WTC11 (cell line): ENCODE data around the gene SAMMSON. TPM values are rescaled to one million over a fixed set of nuclear protein-coding genes. Genes with fewer than 3 reads are reported as not detected.

ENCODE experiments used
- ATAC-seq: fragments of 200-7000 bp; cut with Tn5 transposase; 2 replicates; pipeline ENCODE4 v1.10.0; 2021; ENCODE audit warnings: mild to moderate bottlenecking, moderate library complexity
- CTCF ChIA-PET: fragments of 300-600 bp; sonication (Branson Sonifier 250); formaldehyde crosslinking; loops from one replicate; lab custom pipeline; 2021; ENCODE audit warnings: antibody characterized with exemption; lab: Charles Lee
- POLR2A ChIA-PET: fragments of 350-600 bp; sonication (Branson Sonifier 250); formaldehyde crosslinking; loops from one replicate; lab custom pipeline; 2021; ENCODE audit warnings: antibody characterized with exemption; lab: Charles Lee
- DNase-seq: peaks from one replicate; pipeline ENCODE4 v3.0.0; 2021; ENCODE audit warnings: low spot score
- H3K27ac Mint-ChIP-seq: 2 replicates; pipeline ENCODE4 v1.8.0; 2021; ENCODE audit warnings: mixed read lengths
- H3K27me3 Mint-ChIP-seq: 2 replicates; pipeline ENCODE4 v1.8.0; 2021; ENCODE audit warnings: low read depth, mild to moderate bottlenecking, moderate library complexity, mixed read lengths
- H3K36me3 Mint-ChIP-seq: 2 replicates; pipeline ENCODE4 v1.8.0; 2021; ENCODE audit warnings: mixed read lengths
- H3K4me1 Mint-ChIP-seq: 2 replicates; pipeline ENCODE4 v1.8.0; 2022; ENCODE audit warnings: mixed read lengths
- H3K4me3 Mint-ChIP-seq: 2 replicates; pipeline ENCODE4 v1.8.0; 2021; ENCODE audit warnings: mild to moderate bottlenecking, moderate library complexity, mixed read lengths
- H3K9me3 Mint-ChIP-seq: 2 replicates; pipeline ENCODE4 v1.8.0; 2021; ENCODE audit warnings: mixed read lengths
- ATF1 ChIP-seq: sonication (generic); formaldehyde crosslinking; IDR thresholded peaks from 2 replicates; pipeline ENCODE4 v1.8.1; 2023; ENCODE audit warnings: mild to moderate bottlenecking, moderate library complexity, missing genetic modification reagents
- ATF3 ChIP-seq: sonication (generic); formaldehyde crosslinking; conservative IDR thresholded peaks from 2 replicates; pipeline ENCODE4 v1.8.1; 2022; ENCODE audit warnings: mild to moderate bottlenecking, missing genetic modification reagents
- FOXJ3 ChIP-seq: sonication (generic); formaldehyde crosslinking; IDR thresholded peaks from 2 replicates; pipeline ENCODE4 v1.9.0; 2021; ENCODE audit warnings: missing genetic modification reagents, mild to moderate bottlenecking, borderline replicate concordance
- FOXK1 ChIP-seq: sonication (generic); formaldehyde crosslinking; IDR thresholded peaks from 2 replicates; pipeline ENCODE4 v1.8.0; 2022; ENCODE audit warnings: mild to moderate bottlenecking, moderate library complexity, missing genetic modification reagents
- GABPB1 ChIP-seq: sonication (generic); formaldehyde crosslinking; IDR thresholded peaks from 2 replicates; pipeline ENCODE4 v1.8.1; 2023; ENCODE audit warnings: mild to moderate bottlenecking, missing genetic modification reagents
- IRF2 ChIP-seq: sonication (generic); formaldehyde crosslinking; IDR thresholded peaks from 2 replicates; pipeline ENCODE4 v1.8.0; 2022; ENCODE audit warnings: low read depth, missing genetic modification reagents, borderline replicate concordance
- KAT7 ChIP-seq: sonication (generic); formaldehyde crosslinking; IDR thresholded peaks from 2 replicates; pipeline ENCODE4 v1.8.1; 2023; ENCODE audit warnings: missing genetic modification reagents, mild to moderate bottlenecking, borderline replicate concordance
- NFATC4 ChIP-seq: fragments of 250-450 bp; sonication (Bioruptor Pico); IDR thresholded peaks from 2 replicates; pipeline ENCODE4 v1.9.0; 2021; ENCODE audit warnings: mild to moderate bottlenecking
- NR1H2 ChIP-seq: sonication (generic); formaldehyde crosslinking; IDR thresholded peaks from 2 replicates; pipeline ENCODE4 v1.9.0; 2021; ENCODE audit warnings: mild to moderate bottlenecking, moderate library complexity, missing genetic modification reagents
- OVOL2 ChIP-seq: fragments of 250-450 bp; sonication (Bioruptor Pico); IDR thresholded peaks from 2 replicates; pipeline ENCODE4 v1.9.0; 2021; ENCODE audit warnings: mild to moderate bottlenecking, borderline replicate concordance
- RORB ChIP-seq: fragments of 250-450 bp; sonication (Bioruptor Pico); IDR thresholded peaks from 2 replicates; pipeline ENCODE4 v1.9.0; 2021; ENCODE audit warnings: mild to moderate bottlenecking
- SMAD3 ChIP-seq: sonication (generic); formaldehyde crosslinking; IDR thresholded peaks from 2 replicates; pipeline ENCODE4 v1.8.0; 2022; ENCODE audit warnings: missing genetic modification reagents, mild to moderate bottlenecking, borderline replicate concordance
- SP1 ChIP-seq: sonication (generic); formaldehyde crosslinking; conservative IDR thresholded peaks from 2 replicates; pipeline ENCODE4 v1.8.1; 2022; ENCODE audit warnings: missing genetic modification reagents
- TCF7 ChIP-seq: sonication (generic); formaldehyde crosslinking; IDR thresholded peaks from 2 replicates; pipeline ENCODE4 v1.8.0; 2022; ENCODE audit warnings: mild to moderate bottlenecking, low read depth, missing genetic modification reagents, moderate library complexity
- ZNF121 ChIP-seq: sonication (generic); formaldehyde crosslinking; IDR thresholded peaks from 2 replicates; pipeline ENCODE4 v1.8.0; 2023; ENCODE audit warnings: missing genetic modification reagents
- ZNF219 ChIP-seq: sonication (generic); formaldehyde crosslinking; IDR thresholded peaks from 2 replicates; pipeline ENCODE4 v1.8.0; 2023; ENCODE audit warnings: missing genetic modification reagents, mild to moderate bottlenecking, borderline replicate concordance
- ZNF416 ChIP-seq: fragments of 250-450 bp; sonication (Bioruptor Pico); IDR thresholded peaks from 2 replicates; pipeline ENCODE4 v1.9.0; 2021; ENCODE audit warnings: mild to moderate bottlenecking, inconsistent platforms
- ZNF425 ChIP-seq: fragments of 250-450 bp; sonication (Bioruptor Pico); conservative IDR thresholded peaks from 2 replicates; pipeline ENCODE4 v1.9.0; 2021; ENCODE audit warnings: mild to moderate bottlenecking
- ZNF512 ChIP-seq: sonication (generic); formaldehyde crosslinking; IDR thresholded peaks from 2 replicates; pipeline ENCODE4 v1.8.1; 2022; ENCODE audit warnings: missing genetic modification reagents, borderline replicate concordance
- ZNF671 ChIP-seq: fragments of 250-450 bp; sonication (Bioruptor Pico); IDR thresholded peaks from 2 replicates; pipeline ENCODE4 v1.8.0; 2021; ENCODE audit warnings: mild to moderate bottlenecking
- total RNA-seq: library from RNA; stranded (reverse); gene quantifications from 3 replicates; pipeline ENCODE4 v1.2.3, GENCODE V29; 2021

Gene SAMMSON
- total RNA-seq, 1 experiment from 2014 or later = 0.13 TPM

GRCh38 chr3:69998759-69999139 is 784 bp upstream of the SAMMSON start:
- no peak for TF ChIP-seq ZNF416 (CRISPR knock-in tag)
- TF ChIP-seq TCF7 (CRISPR knock-in tag) = no peak
- TF ChIP-seq ZNF121 (CRISPR knock-in tag) = peak; percentile 75
- peaks cover 34% of the 10 kb centered on the region for H3K4me1 Mint-ChIP-seq
- ATAC-seq = peak; percentile 69
- H3K36me3 Mint-ChIP-seq = no peaks in the 10 kb centered on the region
- ChIA-PET POLR2A (interaction anchor here (0.6 kb wide), 1 partner anchor 359 kb away, joined by 3 read pairs; no protein-coding TSS in a partner anchor), CTCF (no interaction called here)
- no peaks in the 10 kb centered on the region for H3K9me3 Mint-ChIP-seq
- no peak overlapping the region for H3K4me3 Mint-ChIP-seq
- no peak for DNase-seq
- H3K27ac Mint-ChIP-seq = peak overlapping the region; percentile 71
- no peaks in the 10 kb centered on the region for H3K27me3 Mint-ChIP-seq

- peaks cover 34% of the 10 kb centered on the region for H3K4me1 Mint-ChIP-seq
- H3K27ac Mint-ChIP-seq = no peak overlapping the region
- H3K36me3 Mint-ChIP-seq = no peaks in the 10 kb centered on the region
- ChIA-PET CTCF (no interaction called here), POLR2A (interaction anchor here (0.6 kb wide), 1 partner anchor 352 kb away, joined by 3 read pairs; no protein-coding TSS in a partner anchor)
- TF ChIP-seq NR1H2 (no peak), FOXK1 (CRISPR knock-in tag) (no peak), ATF1 (CRISPR knock-in tag) (no peak), RORB (CRISPR knock-in tag) (no peak), GABPB1 (CRISPR knock-in tag) (no peak), ZNF512 (CRISPR knock-in tag) (no peak), FOXJ3 (CRISPR knock-in tag) (no peak), ZNF671 (CRISPR knock-in tag) (no peak), KAT7 (CRISPR knock-in tag) (no peak)
- H3K9me3 Mint-ChIP-seq = no peaks in the 10 kb centered on the region
- H3K27me3 Mint-ChIP-seq = no peaks in the 10 kb centered on the region
- H3K4me3 Mint-ChIP-seq = no peak overlapping the region
- no peak for DNase-seq
- ATAC-seq = no peak
Measured at GRCh38 chr3:70000028-70000410, 486 bp downstream of the SAMMSON start.

DNA sequence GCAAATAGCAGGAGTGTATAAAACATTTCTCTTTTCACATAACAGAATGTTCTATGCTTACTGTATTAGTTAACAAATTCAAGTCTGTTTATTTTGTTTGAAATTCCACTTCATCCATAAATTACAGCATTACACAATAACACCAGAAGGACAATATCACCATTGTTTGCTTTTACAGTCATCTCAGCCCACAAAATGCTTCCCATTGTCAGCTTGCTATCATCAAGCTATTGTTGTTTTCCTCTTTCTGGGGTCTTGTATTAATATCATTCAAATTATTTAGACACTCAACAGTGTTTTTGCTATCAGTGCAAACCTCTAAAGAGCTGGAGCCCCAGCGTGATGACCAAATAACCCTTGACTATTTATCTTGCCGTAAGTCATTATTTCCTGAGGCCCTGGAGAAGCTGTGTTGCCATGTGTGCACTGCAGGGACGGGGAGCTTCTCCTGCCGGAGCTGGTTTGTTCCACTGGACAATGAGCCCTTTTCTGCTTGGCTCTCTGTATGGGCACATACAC is 1.1 kb downstream of the SAMMSON start:
- H3K27ac Mint-ChIP-seq = no peak overlapping the region

GRCh38 chr3:70003119-70003518 is 3.6 kb downstream of the SAMMSON start:
- no peak for DNase-seq
- TF ChIP-seq SMAD3 (CRISPR knock-in tag) (no peak), ZNF425 (CRISPR knock-in tag) (no peak), SP1 (CRISPR knock-in tag) (no peak)
- Mint-ChIP-seq H3K27ac (no peak overlapping the region), H3K4me1 (peaks cover 22% of the 10 kb centered on the region), H3K9me3 (peaks cover 9% of the 10 kb centered on the region), H3K4me3 (no peak overlapping the region), H3K36me3 (no peaks in the 10 kb centered on the region), H3K27me3 (0 out of 2 replicates have a peak, but pooled peaks cover under 1% of the 10 kb centered on the region)
- no peak for ATAC-seq
- ChIA-PET POLR2A (no interaction called here), CTCF (no interaction called here)

More for the DNA sequence above, 1.1 kb downstream of the SAMMSON start:
- H3K9me3 Mint-ChIP-seq = no peaks in the 10 kb centered on the region
- no peaks in the 10 kb centered on the region for H3K27me3 Mint-ChIP-seq
- TF ChIP-seq SP1 (CRISPR knock-in tag) (no peak), NFATC4 (no peak), OVOL2 (CRISPR knock-in tag) (no peak), ATF3 (no peak), ZNF219 (no peak), IRF2 (CRISPR knock-in tag) (no peak)
- peaks cover 34% of the 10 kb centered on the region for H3K4me1 Mint-ChIP-seq
- H3K4me3 Mint-ChIP-seq = no peak overlapping the region
- ATAC-seq = no peak
- ChIA-PET CTCF (no interaction called here), POLR2A (interaction anchor here (0.6 kb wide), 1 partner anchor 352 kb away, joined by 3 read pairs; no protein-coding TSS in a partner anchor)
- DNase-seq = no peak
- no peaks in the 10 kb centered on the region for H3K36me3 Mint-ChIP-seq
